ENCODE results near the gene MXRA8.
"Not testable (repeated sequence)": the region's sequence is repeated elsewhere in the genome, so short reads cannot be mapped to it uniquely, and the experiment has no call there.

Gene MXRA8, protein sequence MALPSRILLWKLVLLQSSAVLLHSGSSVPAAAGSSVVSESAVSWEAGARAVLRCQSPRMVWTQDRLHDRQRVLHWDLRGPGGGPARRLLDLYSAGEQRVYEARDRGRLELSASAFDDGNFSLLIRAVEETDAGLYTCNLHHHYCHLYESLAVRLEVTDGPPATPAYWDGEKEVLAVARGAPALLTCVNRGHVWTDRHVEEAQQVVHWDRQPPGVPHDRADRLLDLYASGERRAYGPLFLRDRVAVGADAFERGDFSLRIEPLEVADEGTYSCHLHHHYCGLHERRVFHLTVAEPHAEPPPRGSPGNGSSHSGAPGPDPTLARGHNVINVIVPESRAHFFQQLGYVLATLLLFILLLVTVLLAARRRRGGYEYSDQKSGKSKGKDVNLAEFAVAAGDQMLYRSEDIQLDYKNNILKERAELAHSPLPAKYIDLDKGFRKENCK

DNA sequence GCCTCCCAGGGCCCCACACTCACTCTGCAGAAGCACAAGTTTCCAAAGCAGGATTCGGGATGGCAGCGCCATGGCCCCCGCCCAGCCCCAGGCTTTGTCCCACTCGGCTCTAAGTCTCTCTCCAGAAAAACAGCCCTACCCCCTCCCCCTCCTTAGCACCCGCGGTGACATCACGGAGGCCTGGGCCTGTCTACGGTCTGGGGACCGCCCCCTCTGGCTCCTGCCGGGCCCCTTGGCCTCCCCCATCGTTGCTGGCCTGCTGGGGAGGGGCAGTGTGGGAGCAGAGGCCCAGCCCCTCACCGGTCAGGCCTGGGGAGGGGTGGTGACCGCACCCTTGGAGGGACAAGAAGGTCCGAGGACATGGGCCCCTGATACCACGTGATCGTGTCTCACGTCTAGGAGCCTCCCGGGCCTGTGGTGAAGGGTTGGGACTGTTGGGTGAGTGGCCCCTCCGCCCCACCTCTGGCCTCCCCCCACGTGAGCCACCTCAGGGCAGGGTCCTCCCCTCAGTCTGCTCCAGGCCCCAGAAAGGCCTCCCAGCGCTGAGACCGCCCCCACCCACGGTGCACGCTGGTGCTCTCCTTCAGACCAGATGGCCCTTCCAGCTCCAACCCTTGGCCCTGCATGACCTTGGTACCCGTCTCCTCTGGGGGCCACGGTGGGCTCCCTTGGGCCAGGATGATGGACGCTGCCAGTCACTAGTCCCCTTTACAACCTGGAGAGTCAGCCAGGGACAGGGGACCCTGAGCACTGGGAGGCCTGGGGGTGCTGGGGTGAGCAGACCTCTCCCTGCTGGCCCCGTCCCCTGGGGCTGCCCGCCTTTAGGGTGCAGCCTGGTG is at the start of gene MXRA8:
TSS of gene MXRA8 (minus strand) at position 123 of the 839 bp plus-strand sequence. CDS start at position 72, 51 bp downstream.
- DNase-seq (ENCODE audit: low spot score), result no peak

DNA sequence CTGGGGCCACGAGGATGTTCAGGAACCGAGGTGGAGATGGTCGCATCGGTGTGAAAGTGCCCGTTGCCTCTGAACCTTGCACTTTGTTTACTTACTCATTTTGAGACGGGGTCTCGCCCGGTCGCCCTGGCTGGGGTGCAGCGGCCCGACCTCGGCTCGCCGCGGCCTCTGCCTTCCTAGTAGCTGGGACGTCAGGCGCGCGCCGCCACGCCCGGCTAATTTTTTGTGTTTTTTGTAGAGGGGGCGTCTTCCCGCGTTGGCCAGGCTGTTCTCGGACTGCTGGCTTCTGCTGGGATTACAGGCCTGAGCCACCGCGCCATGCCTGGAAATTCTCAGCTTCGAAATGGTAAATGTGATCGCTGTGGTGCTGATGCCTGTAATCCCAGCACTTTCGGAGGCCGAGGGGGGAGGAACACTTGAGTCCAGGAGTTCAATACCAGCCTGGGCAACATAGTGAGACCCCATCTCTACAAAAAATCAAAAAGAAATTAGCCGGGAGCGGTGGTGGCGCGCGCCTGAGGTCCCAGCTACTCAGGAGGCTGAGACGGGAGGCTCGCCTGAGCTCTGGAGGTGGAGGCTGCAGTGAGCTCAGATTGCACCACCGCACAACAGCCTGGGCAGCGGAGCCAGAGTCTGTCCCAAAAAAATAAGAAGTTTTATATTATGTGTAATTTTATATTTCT is 49.4 kb upstream of the MXRA8 start:
- DNase-seq (ENCODE audit: low spot score), result no peak

DNA sequence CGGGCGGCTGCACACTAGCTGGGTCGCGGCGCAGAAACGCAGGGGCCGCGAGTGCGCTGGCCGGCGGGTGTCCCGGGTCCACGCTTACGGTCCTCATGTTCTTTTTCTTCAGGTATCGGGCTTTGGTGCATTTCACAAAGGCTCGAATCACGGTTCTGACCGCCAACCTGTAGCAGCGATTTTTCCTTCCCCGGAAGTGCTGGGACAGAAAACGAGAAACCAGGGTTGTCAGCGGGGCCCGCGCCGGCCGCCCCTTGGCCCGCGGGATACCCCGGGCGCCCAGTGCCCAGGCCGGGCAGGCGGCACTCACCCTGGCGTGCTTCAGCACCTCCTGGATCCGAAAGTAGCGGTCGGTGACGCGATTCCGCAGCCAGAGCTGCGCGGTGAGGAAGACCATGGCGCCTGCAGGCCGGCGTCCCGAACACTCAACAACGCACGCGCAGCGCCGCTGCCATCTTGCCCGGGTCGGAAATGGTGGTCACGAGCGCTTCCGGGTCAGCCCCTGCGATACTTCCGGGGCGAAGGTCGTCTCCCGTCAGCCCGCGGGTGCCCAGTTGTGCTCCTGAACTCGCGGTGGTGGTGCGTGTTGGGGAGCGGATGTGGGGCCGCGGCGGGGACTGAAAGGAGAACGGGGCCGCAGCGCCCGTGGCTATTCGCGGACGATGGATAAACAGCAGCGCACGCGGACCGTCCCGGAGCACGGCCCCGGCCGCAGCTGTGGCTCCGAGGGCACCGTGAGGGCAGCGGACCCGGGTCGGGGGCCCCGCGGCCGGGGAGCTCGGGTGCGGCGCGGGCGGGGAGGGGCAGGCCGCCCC is 48.7 kb upstream of the MXRA8 start, which contains the start of gene MRPL20:
TSS of gene MRPL20 (minus strand) at position 473 of the 815 bp plus-strand sequence. CDS start at position 397, 76 bp downstream.
- peak; percentile 95 for DNase-seq (ENCODE audit: low spot score)

DNA sequence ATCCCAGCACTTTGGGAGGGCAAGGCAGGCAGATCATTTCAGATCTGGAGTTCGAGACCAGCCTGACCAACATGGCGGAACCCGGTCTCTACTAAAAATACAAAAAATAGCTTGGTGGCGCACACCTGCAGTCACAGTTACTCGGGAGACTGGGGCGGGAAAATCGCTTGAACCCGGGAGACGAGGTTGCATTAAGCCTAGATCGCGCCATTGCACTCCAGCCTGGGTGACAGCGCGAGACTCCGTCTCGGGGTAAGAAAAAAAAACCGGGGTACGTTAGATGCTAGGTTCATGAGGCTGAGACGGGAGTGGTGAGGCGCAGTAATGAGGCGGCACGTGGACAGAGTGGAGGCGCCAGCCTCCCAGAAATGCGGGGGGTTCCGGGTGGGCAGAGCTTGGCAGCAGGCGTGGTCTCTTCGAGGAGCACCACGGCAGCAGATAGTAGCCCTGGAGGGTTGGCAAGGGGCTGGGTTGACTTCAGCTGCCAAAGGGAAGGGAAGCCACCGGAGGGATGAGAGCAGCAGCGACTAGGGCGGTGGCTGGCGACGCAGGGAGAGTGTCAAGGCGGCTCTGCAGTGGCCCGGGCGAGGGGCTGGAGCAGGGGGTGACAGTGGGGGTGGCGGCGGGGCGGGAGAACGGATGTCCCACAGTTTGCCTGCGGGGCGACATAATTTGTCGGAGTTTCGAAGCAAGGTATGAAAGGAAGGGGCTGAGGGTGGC is 47.9 kb upstream of the MXRA8 start:
- peak; percentile 13 for DNase-seq (ENCODE audit: low spot score)

DNA sequence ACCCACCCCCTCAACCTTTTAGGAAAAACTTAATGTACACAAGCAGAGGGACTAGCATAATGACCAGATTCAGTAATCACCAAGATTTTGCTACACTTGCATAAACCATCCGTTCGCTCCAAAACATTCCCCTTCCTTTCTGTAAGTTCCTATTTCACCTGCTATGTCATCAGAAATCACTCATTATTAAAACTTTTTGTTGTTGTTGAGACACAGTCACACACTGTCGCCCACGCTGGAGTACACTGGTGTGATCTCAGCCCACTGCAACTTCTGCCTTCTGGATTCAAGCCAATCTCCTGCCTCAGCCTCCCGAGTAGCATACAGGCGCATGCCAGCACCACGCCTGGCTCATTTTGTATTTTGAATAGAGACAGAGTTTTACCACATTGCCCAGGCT is 45.3 kb upstream of the MXRA8 start:
- no peak for DNase-seq (ENCODE audit: low spot score)

DNA sequence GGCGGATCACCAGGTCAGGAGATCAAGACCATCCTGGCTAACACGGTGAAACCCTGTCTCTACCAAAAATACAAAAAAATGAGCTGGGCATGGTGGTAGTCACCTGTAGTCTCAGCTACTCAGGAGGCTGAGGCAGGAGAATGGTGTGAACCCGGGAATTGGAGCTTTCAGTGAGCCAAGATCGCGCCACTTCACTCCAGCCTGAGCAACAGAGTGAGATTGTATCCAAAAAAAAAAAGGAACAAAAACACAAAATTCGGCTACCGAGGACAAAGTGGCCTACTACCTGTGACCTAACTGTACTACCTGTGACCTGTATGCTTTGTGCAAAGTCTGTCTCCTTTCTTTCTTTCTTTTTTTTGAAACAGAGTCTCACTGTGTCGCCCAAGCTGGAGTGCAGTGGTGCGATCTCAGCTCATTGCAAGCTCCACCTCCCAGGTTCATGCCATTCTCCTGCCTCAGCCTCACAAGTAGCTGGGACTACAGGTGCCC is 44.6 kb upstream of the MXRA8 start:
- not testable (repeated sequence) for DNase-seq (ENCODE audit: low spot score)

DNA sequence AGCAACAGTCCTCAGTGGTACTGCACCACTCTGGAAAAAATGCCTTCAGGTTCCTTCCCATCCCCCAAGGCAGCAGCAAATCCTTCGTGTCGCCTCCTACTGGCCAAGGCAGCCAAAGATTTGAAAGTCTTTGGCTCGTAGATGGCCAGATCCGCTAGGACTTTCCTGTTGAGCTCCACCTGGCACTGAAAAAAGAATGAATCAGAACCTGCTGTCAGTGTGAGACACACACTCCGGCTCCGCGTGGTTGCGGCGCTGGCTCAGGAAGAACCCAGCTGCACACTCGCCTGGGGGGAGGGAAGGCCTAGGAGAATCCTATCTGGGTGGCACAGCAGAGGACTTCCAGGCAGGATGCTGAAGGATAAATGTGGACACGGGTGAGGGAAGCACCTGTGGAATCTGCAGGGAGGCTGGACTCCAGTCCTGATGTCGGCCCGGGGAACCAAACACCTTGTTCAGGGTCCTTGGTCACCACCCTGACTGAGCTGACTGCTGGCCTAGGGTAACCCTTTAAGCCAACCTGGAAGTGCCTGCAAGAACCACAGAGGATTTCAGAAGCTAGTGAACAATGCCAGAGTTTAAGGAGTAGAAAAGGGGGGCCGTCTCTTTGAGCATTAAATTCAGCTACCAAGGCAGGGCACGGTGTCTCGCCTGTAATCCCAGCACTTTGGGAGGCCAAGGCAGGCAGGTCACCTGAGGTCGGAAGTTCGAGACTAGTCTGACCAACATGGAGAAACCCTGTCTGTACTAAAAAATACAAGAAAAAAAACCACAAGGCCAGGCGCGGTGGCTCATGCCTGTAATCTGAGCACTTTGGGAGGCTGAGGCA is 43.9 kb upstream of the MXRA8 start:
- peak; percentile 13 for DNase-seq (ENCODE audit: low spot score)

DNA sequence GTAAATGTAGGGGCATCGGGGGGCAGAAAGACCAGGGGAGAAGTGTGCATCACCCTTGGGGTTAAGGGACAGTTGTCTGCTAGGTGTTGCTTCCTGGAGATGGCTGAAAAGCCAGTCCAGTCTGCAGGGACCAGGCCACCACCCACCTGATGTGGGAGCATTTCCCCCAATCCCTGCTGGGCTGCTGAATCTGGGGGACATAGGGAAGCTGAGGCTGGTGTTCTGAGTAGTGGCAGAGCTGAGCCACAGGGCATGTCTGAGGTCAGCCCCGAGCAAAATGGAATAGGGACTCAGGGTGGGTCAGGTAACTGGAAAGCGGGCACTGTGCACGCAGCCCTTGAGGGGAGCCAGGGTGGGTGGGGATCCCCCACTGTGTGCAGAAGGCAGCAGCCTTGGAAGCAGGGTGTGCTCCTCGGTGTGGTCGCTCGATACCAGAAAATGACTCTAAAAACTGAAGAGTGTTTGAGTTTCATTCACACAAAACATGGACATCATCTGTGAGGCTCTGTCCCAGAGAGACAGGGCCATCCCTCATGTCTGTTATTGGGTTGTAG is 43.2 kb upstream of the MXRA8 start:
- no peak for DNase-seq (ENCODE audit: low spot score)

DNA sequence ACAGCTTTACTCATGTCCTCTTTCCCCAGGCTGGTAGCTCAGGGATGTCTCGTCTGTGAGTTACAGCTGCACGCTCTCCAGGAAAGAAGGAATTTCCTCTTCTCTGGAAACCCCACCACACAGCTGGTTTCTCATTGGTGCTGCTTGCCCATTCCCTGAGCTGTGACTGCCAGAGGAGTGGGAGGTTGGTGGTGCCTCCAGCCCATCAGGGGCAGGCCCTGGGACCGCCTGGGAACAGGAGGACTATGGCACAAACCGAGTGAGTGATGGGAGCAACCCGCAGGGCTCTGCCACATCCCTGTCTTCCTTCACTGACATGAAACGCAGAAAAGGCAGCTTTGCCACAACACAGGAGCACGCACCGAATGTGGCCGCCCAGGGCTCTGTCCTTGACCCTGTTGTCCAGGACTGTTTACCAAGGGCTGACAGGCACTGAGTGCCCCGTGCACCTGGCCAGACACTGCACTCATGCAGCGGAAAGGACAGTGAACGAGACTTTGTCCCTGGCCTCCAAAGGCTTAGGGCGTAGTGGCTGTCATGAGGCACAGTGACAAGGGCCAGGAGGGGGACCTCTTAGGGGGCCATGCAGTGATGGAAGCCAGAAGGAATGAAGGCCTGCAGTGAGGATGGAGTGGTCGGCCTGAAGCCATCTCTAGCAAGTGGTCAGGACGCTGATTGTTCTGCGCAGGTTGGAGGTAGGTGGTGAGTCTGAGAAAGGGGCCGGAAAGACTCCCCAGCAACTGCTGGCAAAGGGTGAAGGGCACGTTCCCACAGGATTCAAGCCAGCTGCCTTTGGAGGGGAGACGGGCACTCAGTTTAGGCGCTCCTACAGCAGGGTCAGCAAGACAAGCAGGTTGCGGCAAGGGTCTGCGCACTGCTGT is 42.5 kb upstream of the MXRA8 start:
- no peak for DNase-seq (ENCODE audit: low spot score)

DNA sequence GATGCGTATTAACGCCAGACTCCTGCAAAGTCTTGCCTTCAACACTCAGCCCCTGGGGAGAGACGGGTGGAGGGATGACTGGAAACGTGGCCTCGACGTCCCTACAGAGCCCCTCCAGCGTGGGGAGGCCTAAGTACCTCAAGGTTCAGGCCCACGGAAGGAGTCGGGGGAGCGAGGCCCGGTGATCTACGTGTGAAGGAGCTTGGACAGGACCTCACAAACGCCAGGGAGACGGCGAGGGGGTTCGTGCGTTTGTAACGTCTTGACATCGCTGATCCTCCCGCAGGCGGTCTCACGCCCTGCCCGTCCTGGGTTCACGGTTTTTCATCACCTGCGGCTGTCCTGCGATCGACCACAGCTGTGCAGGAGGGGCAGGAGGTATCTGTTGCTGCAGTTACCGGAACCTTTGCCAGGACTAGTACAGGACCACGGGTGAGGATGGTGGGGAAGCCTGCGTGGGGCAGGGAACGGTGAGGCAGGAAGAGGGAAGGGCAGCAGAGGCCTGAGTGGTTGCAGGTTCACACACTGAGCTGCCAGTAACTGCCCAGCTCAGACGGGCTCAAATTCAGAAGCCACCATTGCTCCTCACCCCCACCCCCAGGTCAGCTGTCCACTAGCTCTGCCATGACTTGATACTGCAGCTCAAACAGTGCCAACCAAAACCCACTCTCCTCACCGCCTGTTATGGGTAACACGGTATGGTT is 41.7 kb upstream of the MXRA8 start:
- no peak for DNase-seq (ENCODE audit: low spot score)

DNA sequence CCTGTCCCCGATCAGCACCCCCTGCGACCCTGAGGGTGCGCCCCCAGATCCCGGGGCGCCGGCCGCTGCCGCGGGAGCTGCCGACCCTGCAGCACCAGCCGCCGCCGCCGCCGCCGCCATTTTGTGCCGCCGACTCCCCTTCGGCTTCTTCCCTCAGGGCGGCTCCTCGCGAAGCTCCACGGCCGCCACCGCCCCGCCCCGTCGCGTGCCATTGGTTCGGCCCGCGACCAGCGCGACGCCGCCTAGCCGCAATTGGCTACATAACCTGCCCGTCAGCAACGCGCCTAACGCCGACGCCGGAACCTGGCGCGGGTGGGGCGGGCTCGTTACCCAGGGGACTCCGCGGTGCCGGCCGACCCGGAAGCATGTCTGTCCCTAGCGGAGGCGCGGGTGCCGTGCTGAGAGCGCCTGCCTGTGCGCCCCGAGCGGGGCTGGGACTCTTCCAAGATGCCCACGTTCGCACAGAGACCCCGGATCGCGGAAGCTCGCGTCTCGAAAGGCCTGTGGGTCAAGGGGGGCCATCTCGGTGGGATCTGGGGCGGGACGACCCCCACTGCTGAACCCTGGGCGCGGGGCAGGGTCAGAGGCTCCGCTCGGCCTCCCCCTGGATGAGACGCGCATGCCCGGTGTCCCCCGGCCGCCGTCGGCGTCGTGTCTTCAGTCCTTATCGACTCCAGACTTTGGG is 41.0 kb upstream of the MXRA8 start, which contains the start of gene CCNL2:
TSS of gene CCNL2 (minus strand) at position 149 of the 685 bp plus-strand sequence. CDS start at position 120, 29 bp downstream.
- DNase-seq (ENCODE audit: low spot score), result peak; percentile 99

DNA sequence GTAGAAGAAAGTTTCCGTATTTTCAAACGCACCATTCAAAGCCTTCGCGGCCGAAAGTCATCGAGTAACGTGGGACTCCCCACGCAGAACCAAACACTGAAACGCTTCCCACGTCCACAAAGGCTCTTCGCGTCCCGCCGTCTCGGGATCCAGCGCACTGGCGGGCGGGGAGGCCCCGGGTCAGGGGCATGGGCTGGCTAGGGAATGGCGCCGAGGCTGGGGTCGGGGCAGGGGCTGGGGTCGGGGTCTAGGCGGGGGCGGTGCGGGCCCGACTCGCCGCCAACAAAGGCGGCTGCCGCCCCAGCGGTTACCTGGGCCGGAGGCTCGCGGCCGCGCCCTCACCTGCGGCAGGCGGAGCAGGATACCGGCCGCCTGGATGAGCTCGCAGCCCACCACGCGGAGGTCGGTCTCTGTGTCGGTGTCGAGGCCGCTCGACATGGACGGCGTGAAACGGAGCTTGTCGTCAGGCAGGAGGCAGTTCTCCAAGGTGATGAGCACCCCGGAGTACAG is 40.4 kb upstream of the MXRA8 start:
- peak; percentile 26 for DNase-seq (ENCODE audit: low spot score)

DNA sequence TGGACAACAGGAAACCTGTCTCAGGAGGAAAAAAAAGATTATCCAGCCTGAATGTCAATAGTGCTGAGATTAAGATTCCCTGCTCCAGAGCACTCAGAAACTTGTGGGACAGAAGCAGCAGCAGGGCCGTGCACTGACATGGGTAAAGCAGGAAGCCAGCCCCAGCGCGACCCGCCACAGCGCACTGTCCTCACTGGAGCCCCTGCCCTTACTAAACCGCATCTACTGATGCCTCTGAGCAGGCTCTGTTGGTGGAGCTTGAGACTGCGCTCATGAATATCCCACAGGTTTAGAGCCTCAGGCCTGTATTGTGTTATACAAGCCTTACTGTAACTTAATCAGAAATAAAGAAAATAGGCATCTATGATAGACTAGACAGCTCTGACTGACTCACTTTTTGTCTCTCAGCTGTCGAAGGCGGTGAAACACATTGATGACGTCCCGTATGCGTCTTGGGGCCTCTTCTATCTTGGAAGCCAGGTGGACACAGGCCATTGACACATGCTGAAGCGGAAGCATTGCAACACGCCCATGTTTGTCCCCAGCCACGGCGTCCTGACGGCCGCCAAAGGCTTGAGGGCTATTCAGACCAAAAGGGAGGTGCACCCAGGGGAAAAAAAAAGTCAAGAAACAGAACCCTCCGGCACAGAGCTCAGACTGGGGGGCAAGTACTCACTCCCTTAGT is 39.6 kb upstream of the MXRA8 start:
- DNase-seq (ENCODE audit: low spot score), result peak; percentile 35

DNA sequence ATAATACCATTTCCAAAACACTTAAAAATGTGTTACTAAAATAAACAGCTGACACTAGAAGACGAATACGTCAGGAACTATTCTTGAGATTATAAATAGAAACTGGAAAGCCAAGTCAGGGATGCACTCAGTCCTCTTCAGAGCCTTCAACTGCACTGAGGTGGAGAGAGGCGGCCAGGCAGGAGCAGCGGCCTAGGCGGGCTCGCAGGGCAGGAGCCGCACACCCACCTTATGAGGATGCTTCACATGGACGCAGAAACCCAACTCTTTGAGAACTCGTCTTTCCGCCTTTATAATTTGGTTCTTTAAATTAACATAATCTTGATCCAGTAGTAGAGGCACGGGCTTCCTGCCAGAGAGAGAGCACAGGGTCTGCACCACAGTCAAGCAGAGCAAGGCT is 36.8 kb upstream of the MXRA8 start:
- DNase-seq (ENCODE audit: low spot score), result no peak

DNA sequence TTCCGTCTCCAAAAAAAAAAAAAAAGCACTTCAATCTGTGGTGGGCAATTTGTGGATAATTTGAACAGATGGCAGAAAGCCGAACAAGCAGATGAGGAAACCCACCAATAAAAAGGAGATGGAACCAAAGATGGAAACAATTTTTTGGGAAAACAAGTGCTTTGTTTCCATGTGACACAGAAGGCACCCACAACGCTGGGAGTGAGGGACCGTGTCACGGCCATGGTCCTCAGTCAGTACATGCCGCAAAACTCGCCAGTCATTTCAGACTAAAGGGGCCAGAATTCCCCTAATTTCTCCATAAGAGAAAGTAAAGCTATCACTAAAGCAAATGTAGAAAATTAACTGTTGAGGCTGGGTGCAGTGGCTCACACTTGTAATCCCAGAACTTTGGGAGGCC is 35.8 kb upstream of the MXRA8 start:
- no peak for DNase-seq (ENCODE audit: low spot score)

DNA sequence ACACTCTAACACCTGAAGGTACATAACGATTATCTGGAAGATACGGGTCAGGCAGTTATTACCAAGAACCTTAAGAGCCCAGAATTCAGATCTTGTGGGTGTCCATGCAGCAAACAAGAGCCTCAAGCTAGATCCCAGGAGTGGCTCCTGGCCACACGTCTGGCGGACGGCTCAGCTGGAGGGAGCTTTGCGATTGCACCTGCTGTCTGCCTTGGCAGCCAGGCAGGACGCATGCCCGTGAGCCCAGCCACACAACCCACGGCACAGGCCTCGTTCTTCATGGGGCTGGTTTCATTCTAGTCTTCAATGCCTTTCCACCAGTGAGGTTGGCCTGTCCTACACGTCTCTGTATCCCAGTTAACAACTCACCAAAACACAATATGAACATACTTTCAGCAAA is 35.1 kb upstream of the MXRA8 start:
- DNase-seq (ENCODE audit: low spot score), result no peak
